ENCODE measurements around the gene SLC45A2.

SLC45A2 gene

DNA sequence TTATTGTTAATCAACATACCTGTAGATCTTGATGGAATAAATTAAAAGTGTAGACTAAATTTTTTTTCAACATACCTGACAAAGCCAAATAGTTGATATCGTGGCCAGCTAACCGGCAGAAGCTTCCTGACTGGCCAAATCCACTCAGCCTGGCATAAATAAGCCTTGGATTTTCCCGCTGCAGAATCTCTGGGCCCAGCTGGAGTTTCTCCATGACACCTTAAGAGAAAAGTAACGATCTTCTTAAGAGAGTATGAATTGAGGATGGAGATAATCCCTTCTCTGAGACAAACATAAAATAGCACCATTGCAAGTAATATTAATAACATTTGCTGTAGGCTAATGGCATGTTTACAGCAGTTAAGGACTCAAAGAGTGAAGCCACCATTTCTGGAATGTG, 21.2 kb upstream of the SLC45A2 start:
- DNase-seq, result no peak

DNA sequence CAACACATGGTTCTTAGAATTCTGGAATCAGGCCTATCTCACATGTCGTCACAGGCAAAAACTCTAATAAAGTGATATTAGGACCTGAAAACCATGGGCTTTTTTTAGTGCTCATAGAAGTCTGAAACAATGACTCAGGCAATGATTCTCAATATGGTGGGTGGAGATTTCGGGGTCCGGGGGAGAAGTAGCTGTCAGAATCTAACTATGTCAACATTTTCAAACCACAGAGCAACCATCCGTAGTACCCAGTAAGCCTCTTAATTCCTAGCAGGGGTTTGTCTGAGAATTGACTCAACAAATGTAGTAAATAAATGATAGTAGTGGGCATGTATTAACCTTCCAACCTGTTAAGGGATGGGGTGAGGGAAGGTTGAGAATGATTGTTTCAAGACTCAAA, 20.7 kb upstream of the SLC45A2 start:
- DNase-seq, result no peak

DNA sequence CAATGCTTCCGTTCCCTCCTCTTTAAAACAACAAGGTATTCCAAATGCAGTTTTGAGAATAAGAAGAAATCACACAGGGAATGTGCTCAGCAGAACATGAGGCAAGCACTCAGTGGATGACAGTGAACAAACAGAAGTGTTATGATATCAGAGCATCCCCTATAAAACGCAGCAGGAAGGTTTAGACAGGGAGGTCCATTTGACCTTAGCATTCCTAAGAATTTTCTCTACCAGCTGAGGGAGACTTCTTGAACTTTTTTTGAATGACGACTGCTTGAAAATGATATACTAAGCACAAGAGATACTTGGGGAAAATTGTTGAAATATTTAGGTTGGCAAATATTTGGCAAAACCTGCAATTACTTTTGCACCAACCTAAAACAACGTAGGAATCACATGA, 19.4 kb upstream of the SLC45A2 start:
- no peak for DNase-seq

DNA sequence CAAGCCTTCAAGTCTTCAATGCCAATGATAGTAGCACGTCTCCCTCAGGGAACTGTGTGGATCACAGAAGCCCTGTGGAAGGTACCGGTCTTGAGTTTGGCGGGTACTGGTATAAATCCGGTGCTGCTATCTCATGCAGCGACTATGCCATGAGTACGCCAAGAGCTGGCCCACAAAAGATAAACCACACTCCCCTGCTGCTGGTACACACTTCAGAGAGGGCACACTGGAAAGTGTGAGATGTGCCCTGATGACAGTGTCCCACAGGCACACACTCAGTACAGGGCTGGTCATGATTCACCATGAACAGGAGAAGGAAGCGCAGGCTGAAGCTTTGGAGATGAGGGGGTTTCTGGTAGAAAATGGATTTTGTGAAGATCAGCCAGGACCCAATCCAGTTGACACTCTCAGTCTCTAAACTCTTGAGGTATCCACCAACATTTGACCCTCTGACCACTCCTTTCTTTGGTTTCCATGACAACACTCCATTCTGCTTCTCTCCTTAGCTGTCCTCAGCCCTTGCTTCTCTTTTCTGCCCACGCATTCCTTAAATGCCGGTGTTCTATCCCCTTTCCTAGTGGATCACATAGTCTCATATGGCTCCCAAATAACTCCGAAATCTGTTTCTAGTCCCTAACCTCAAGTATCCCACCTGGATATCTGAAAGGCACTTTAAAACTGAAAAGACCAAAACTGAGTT, 18.3 kb upstream of the SLC45A2 start:
- DNase-seq, result no peak

DNA sequence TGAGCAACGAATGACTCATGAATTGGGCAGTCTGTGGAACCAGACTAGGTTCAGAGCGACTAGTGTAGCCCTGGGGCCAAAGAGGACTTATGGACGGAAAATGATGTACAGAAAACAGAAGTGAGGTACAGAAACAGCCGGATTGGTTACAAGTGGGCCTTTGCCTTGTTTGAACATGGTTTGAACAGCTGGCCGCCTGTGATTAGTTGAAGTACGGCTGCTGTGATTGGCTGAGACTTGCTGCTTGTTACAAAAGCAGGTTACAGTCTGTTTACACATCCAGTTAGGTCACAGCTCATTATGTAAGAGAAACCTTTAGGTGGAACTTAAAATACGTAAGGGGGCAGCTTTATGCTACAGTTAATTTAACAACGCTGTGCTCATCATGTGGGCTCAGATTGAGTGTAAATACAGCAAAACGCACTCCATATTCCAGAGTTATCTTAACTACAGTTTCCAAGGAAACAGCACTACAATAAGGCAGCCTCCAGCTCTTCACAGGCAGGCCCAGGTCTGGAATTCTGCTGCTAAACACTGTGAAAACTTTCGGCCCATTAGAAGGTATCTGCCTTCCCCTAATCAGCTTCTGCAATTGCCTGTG, 16.8 kb upstream of the SLC45A2 start:
- DNase-seq, result peak; percentile 90

DNA sequence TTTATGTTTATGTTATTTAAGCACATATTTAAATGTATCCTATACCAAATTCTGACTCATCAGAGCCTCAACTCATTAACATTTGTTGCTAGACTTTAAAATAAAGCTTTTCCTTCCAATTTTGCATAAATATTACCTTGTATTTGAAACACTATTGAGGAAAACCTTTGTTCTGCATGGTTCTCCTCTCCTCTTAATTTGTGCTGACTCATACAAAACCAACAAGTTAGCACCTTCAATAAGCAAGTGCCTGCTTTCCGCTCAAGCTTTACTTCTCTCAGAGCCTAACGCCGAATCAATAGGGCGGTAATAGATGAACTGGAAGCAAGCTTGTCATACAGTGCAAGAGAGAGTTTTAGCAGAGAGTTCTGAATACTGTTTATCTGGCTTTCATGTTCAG, 15.5 kb upstream of the SLC45A2 start:
- no peak for DNase-seq

DNA sequence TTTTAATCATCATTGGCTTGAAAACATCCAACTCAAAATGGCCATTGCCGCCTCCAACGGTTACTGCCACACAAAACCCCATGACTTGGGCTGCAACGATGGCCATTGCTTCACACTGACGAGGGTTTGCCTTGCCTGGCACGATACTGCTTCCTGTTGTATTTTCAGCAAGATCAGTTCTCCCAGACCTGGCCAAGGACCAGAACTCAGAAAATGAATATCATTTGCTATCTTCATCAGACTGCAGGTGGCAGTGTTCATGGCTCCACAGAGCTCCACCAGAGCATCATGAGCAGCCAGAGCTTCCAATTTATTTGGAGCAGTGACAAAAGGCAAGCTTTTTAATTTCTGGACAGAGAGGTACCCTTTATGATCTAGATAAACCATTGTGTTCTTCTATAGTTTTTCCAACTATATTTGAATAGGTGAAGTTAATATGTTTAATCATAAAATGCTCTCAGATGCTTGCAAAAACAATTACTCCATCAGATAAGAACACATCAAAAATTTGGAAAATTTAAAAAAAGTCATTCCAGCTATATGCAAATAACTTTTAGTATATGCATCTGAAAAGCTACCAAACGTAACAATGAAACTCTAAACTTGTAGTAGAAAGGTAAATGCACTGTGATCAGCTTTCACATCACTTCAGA, 13.0 kb upstream of the SLC45A2 start:
- DNase-seq, result peak; percentile 39

DNA sequence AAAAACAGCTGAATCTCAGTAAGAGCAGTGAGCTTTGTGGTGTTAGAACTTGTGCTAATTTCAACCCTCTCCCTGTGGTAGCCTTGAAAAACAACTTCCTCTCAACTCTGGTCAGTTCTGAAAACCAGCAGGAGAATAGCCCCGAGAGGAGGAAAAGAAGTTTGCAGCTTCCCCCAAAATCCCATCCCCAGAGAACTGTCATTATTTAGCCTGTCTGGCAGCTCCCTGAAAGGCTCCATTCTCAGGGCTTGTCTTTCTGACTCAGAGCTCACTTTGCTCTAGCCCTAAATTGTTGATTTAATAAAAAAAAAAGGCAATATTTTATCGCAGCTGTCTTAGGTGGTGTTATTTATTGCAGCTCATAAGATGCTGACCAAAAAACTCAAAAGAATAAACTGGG, 11.4 kb upstream of the SLC45A2 start:
- DNase-seq, result no peak

DNA sequence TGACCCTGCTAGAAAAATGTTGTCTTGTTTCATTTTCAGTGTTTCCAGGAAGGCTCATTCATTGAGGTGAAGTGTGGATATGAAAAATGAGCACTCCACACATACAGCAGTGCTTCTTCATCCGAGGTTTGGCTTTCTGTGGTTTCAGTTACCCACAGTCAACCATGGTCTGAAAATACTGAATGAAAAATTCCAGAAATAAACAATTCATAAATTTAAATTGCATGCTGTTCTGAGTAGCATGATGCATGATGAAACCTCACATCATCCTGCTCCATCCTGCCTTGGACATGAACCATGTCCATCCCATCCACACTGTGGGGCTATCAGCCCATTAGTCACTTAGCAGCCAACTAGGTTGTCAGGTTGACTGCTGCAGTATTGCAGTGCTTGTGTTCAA, 10.4 kb upstream of the SLC45A2 start:
- no peak for DNase-seq

DNA sequence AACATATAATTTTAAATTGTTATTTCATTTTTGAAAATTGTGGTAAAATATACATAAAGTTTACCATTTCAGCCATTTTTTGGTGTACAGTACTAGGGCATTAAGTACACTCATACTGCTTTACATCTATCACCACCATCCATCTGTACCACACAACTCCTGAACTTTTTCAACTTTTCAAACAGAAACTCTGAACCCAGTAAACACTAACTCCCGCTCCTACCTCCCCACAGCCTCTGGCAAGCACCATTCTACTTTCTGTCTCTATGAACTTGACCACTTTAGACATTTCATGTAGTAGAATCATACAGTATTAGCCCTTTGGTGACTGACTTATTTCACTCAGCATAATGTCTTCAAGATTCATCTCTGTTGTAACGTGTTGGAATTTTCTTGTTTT, 8.4 kb upstream of the SLC45A2 start:
- DNase-seq, result no peak

DNA sequence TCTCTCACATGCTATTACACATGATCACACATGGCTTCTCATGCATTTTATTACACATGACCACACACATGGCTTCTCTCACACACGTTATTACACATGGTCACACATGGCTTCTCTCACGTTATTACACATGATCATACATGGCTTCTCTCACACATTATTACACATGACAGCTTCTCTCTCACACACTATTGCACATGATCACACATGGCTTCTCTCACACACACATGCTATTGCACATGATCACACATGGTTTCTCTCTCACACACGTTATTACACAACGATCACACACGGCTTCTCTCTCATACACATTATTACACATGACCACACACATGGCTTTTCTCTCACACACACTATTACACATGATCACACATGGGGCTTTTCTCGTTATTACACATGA, 954 bp upstream of the SLC45A2 start:
- DNase-seq, result no peak

DNA sequence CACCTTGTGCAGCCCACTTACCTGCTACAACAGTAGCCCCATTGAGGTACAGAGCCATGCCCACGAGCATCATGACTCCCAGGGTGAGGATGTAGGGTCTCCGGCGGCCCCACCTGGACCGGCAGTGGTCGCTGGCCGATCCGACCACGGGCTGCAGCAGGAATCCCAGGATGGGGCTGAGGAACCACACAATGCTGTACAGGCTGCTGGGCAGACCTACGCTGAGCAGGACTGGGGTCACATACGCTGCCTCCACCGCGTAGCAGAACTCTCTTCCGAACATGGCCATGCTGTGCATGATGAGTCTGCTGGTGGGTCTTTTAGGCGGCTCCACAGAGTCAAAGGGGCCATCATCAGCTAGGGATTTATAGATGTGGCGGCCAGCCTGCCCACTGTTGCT, 315 bp downstream of the SLC45A2 start:
- no peak for DNase-seq

DNA sequence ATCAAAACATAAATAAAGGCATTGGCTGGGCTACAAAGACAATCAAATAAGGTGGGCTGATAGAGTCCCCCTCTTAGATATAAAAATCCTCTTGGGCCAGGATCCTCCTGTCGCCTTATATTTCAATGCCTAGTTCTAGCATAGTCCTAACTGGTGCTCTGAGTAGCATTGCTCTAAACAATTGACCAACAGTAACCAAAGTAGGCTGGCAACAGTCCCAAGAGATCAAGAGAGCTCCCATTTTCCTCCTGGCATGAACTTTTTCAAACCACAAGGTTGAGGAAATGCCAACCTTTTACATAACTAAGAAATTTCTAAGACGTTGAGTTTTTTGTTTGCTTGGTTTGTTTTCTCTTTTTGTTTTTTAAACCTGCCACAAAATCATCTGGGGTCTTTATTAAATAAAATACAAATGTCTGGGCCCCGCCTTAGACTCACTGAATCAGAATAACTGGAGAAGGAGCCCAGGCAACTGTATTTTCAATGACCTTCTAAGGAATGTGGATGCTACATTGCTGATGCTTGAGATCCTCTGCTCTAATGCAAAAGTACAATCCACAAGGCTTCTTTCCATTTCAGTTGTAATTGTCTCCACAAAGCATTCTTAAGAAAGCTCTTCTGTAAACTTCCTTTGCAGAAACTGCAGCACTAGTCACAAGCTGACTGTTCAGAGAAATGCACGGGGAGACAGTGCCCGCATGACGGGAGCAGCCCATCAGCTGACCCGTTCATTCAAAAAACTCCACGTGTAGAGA, 2.9 kb downstream of the SLC45A2 start:
- DNase-seq, result no peak

DNA sequence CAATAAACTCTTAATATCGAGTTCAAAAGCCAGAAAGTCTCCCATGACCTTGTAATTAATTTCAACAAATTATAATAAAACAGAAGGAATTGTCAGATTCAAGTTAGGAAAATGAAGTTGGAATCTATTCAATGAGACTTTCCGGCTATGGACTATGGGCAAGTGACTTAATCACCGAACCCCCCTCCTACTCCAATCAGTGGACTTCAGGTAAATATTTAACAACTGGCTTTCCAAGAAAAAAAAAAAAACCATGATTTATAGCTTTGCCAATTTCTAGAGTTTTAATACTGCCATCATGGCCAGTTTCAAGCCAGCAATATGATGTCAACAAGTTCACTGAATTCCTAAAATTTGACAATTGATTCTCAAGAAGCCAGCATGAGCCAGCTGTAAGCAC, 4.5 kb downstream of the SLC45A2 start:
- no peak for DNase-seq

DNA sequence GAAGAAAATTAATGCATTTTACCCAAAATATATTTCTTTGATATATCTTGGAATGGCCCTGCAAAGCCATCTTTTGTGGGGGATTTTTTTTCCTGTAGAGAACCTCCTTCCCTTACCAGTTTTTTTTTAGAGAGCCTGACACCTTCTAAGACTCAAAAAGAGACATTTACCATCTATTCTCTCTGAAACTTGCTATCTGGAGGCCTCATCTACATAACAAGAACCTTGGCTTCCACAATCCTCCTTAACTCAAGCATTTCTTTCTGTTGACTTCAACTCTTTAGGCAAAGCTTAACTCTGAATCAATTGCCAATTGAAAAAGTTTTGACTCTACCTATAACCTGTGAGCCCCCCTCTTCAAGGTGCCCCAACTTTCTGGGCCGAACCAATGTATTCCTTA, 6.2 kb downstream of the SLC45A2 start:
- no peak for DNase-seq

DNA sequence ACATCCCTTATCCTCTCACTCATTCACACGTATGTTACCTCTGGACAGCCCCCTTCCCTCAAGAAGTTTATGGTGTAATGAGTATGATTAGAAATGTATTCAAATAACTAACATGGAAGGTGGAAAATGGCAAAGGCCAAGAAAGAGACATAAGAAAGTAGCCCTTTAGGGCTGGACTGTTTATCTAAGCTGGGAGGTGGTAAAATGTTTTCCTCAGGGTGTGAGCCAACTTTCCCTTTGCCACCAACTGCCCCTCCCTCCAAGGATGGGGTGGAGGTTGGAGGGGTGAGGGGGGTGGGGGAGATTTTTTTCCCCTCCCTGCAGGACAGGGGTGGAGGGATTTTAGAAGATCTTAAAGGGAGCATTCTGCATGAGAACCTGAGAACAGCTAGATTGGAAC, 8.2 kb downstream of the SLC45A2 start:
- no peak for DNase-seq

DNA sequence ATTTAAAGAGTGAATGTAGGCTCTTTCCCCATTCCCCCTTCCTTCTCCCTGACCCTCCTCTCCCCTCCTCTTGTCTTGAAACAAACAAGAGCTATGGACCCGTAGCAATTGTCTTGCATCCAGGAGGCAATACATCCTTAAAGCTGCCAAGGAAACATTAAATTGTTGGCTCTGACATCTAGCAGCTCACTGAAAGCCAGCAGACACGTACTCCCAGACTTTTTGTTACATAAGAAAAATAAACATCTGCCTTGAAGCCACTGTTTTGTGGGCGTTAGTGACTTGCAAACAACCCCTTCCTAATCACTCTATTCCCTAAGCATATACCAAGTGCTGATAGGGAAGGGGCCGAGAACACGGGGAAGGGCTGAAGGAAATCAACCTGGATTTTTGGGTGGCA, 8.6 kb downstream of the SLC45A2 start:
- DNase-seq, result no peak

DNA sequence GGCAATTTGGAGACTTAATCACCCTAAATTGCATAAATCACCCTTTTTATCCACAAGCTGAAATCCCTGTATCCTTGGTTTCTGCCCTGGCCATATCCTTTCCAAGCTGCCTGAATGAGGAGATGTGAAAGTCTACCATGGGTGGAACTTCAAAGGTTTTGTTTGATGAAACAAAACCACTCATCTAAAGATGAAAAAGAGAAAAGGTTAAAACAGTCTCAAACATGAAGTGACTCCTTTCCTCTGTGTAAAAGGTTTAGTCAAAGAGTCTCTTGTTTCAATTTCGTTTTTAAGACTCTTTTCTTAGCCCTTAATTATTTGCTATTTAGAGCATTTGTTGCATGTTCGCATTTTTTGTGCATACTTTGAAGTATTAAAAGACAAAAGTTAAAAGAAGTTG, 11.2 kb downstream of the SLC45A2 start:
- DNase-seq, result no peak

DNA sequence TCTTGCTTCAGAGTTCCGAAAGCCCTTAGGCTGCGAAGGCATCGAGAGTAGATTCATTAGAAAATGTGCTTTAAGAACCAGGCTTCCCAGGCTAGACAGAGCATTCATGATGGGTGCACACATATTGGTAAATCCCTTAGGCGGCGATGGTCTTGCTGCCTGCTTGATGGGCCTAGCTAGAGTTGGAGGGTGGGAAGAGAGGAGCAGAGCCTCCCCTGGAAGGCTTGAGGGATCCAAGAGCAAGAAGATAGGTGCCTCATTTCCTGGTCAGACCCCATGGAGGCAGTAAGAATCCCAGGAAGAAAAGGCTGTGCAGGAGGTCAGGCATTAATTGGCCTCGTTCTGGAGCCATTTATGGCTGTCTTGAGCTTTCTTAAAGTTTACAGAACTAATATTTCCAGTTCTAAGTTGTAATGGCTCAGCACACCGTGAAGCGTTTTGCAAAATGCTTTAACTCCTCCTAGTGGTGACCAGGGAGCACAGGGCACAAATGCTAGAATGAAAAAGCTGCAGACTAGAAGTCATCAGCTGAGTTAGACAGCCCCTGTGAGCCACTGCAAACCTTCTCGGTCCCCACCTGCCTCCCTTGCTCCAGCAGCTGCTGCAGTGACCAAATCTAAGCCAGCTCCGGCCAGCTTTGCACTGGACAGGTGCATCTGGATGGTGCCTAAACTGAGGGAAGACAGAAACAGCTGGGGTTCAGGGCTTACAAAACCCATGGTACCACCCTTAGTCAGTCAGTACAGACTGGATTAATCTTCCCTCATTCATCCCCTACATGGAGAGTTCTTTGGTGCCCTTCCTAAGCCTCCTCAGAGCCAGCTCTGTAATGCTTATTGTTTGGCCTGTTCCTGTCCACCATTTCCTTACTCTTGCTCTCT, 14.7 kb downstream of the SLC45A2 start:
- no peak for DNase-seq

DNA sequence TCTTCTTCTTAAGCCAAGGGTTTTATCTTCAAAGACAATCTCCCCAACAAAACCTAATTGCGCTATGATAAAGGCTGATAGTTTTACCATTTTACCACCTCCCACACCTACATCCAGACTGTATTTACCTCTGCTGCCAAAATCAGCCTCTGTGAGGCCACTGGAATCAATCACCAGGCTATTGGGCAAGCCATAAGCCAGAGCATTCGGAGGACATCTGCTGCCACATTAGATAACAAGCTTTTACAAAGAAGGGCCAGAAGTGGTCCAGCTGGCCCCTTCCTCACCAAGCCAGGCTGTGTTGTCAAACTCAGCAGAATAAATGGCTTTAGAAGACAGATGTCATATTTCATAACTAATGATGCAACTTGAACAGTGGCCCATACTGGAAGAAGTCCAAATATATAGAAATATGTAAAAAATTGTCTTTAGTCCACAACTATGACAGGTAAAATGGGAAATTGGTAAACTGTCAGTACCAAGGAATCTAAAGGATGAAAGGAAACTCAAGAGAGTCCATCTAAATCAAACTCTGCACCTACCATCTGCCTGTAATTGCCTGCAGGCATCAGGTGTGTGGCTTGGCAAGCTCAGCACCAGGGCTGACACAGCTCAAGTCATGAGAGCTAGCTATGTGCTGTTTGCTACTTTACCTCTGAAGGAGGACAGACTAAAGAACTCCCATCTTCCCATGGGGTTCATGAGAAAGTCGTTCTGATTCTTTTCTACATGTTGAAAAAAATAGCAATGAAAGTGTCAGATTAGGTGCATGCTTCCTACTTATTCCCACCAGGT, 16.1 kb downstream of the SLC45A2 start:
- DNase-seq, result no peak

DNA sequence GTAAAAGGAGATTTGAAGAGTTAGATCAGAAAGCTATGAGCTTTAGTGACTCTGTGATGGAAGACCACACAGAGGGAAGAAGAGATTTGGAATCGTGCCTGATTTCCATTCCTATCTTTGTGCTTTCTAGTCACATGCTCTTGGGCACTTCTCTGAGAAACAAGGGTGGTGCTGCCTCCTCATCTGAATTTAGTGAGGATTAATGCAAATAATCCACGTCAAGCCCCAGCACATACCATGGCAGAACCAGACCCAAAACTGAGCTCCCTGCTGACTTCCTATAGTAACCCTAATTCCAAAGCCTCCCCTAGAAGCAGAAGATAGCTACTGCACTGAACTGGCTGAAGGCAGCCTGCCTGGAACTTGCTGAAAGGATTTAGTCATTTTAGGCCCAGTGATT, 17.7 kb downstream of the SLC45A2 start:
- DNase-seq, result no peak

DNA sequence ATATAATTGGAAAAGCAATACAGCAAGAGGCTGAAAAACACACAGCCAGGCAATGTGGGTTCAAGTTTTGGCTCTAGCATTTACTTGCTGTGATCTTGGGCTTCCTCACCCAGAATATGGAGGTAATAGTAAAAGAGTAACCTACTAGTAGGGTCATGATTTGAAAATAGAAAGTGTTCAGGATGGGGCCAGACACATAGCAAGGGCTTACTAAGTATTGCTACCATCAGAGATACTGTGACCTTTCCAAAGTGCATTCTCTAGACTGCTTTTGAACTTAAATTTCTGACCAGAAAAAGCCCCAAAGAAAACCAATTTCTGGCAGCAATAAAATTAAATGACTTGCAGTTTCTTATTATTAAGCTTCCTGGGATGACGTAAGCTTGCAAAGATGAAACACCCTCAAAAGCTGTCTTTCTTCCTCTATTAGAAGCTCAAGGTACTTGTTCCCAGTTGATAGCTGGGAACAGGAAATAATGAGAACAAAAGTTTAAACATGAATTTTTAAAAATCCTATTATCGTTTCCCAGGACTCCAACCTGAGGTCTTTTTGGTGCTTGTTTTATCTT, 20.3 kb downstream of the SLC45A2 start:
- no peak for DNase-seq

Measured in NCI-H1436 (cell line).